ENCODE data around the gene INTS11.
"Not testable (repeated sequence)": the region's sequence is repeated elsewhere in the genome, so short reads cannot be mapped to it uniquely, and the experiment has no call there.

Gene INTS11

GRCh38 chr1:1324524-1325287 lies at the start of gene INTS11, which contains the start of gene CPTP:
TSS of gene INTS11 (minus strand) at chr1:1324660. CDS start at chr1:1324608, 52 bp downstream.
TSS of gene CPTP (plus strand) at chr1:1324802. CDS start at chr1:1326911, 2,109 bp downstream.
- DNase-seq, result peak; percentile 83

- no peak for DNase-seq
Measured at GRCh38 chr1:1373815-1374588, 49.5 kb upstream of the INTS11 start.

- DNase-seq, result no peak
Measured at GRCh38 chr1:1373051-1373814, 48.8 kb upstream of the INTS11 start.

GRCh38 chr1:1371746-1372711 lies 47.6 kb upstream of the INTS11 start:
- DNase-seq, result peak; percentile 61

GRCh38 chr1:1371364-1371745 lies 46.9 kb upstream of the INTS11 start:
- no peak for DNase-seq

GRCh38 chr1:1370771-1371300 lies 46.4 kb upstream of the INTS11 start:
- DNase-seq, result no peak

- DNase-seq, result not testable (repeated sequence)
Measured at GRCh38 chr1:1370094-1370493, 45.6 kb upstream of the INTS11 start.

GRCh38 chr1:1367315-1367714 lies 42.9 kb upstream of the INTS11 start:
- no peak for DNase-seq

GRCh38 chr1:1366699-1367066 lies 42.2 kb upstream of the INTS11 start:
- no peak for DNase-seq

GRCh38 chr1:1365875-1366698 lies 41.6 kb upstream of the INTS11 start:
- no peak for DNase-seq

GRCh38 chr1:1364266-1364665 lies 39.8 kb upstream of the INTS11 start:
- no peak for DNase-seq

- DNase-seq, result no peak
Measured at GRCh38 chr1:1361982-1362423, 37.5 kb upstream of the INTS11 start.

- no peak for DNase-seq
Measured at GRCh38 chr1:1361233-1361981, 36.9 kb upstream of the INTS11 start.

GRCh38 chr1:1360506-1361169 lies 36.2 kb upstream of the INTS11 start:
- no peak for DNase-seq

- DNase-seq, result no peak
Measured at GRCh38 chr1:1359664-1360468, 35.4 kb upstream of the INTS11 start.

- no peak for DNase-seq
Measured at GRCh38 chr1:1359308-1359663, 34.8 kb upstream of the INTS11 start.

- DNase-seq, result no peak
Measured at GRCh38 chr1:1358433-1359271, 34.2 kb upstream of the INTS11 start, which contains the start of gene MXRA8. TSS of gene MXRA8 (minus strand) at chr1:1358555. CDS start at chr1:1358504, 51 bp downstream.

Data from NCI-H2171 treated with DMSO at 0.1 percent for 48 hours (cell line).